Transverse colon (tissue), 3 donors: ENCODE measurements around the gene OLA1.

ENCODE experiments used
- POLR2A ChIP-seq: fragments of 450-650 bp; IDR thresholded peaks from one replicate; pipeline ENCODE4 v1.6.1; 2016; ENCODE audit warnings: antibody characterized with exemption, mild to moderate bottlenecking, moderate library complexity
- POLR2AphosphoS5 ChIP-seq, 3 donors: sonication (generic); formaldehyde crosslinking; IDR thresholded peaks; one replicate each; pipeline ENCODE4 v1.6.1; 2016; ENCODE audit warnings: antibody characterized with exemption in 3 of 3

GRCh38 chr2:174108579-174108978, 139.8 kb downstream of the OLA1 start:
- TF ChIP-seq POLR2A (no peak), POLR2AphosphoS5 (IDR thresholded peaks at IDR 0.05) (no peak)
